Activated CD4-positive, alpha-beta T cell treated with anti-CD3 and anti-CD28 coated beads, Interleukin-2, amount 50 U/mL, for 48 hours (primary cell): ENCODE data around the gene PPM1H.
"Not testable (repeated sequence)": the region's sequence is repeated elsewhere in the genome, so short reads cannot be mapped to it uniquely, and the experiment has no call there.

Source experiments
- DNase-seq, 2 experiments: peaks; one replicate each; pipeline ENCODE4 v3.0.0-alpha.2; 2020

The PPM1H gene, protein sequence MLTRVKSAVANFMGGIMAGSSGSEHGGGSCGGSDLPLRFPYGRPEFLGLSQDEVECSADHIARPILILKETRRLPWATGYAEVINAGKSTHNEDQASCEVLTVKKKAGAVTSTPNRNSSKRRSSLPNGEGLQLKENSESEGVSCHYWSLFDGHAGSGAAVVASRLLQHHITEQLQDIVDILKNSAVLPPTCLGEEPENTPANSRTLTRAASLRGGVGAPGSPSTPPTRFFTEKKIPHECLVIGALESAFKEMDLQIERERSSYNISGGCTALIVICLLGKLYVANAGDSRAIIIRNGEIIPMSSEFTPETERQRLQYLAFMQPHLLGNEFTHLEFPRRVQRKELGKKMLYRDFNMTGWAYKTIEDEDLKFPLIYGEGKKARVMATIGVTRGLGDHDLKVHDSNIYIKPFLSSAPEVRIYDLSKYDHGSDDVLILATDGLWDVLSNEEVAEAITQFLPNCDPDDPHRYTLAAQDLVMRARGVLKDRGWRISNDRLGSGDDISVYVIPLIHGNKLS

DNA sequence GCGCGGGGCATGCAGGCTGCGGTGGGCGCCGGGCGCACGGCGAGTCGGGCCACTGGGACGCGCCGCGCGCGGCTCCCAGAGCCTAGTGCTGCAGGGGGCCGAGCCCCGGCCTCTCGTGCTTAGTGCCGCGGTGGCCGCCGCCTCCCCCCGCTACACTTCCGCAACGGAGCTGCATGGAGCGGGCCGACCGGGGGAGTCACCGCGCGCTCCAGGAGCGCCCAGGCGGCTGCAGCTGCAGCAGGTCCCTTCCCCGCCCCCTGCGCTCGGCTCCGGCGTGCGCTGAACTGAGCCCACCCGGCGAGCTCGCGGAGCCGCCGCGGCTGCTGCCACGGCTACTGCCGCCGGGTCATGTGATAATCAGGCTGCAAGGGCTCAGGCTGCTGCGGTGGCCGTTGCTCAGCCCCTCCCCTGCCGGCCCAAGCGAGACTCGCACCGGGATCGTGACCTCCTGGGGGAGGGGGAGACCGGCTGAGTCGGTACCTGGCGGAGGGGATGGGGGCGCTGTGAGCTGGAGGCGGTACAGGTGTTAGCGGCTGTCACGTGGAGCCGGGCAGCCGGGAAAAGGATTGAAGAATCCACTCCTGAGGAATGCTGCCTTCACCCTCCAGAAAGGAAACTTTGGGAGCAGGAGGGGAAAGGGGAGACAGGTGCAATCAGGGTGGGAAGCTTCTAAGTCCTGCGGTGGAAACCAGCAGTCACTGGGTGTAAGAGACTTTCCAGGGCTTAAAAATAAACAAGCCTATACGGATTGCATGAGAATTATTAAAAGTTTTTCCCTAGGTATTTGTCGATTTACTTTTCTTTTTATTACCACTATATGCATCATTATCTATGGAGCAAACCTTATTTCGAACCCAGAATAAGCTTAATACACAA lies at the start of gene PPM1H:
Gene PPM1H (minus strand): TSS at position 352 of the 876 bp plus-strand sequence. CDS start 414 bp downstream, outside the sequence.
- peak; percentile 26 to 35 for DNase-seq

DNA sequence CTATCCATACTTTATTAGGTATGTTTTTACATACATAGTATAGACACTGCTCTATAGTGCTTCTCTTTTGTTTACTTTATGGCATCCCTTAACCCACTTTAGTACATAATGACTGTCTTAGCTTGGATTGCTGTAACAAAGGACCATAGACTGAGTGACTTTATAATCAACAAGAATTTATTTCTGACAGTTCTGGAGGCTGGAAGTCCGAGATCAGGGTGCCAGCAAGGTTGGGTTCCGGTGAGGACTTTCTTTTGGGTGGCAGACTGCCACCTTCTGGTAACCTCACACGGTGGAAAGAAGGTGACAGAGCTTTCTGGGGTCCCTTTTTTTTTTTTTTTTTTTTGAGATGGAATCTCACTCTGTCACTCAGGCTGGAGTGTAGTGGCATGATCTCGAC lies 48.6 kb upstream of the PPM1H start:
- DNase-seq = no peak

DNA sequence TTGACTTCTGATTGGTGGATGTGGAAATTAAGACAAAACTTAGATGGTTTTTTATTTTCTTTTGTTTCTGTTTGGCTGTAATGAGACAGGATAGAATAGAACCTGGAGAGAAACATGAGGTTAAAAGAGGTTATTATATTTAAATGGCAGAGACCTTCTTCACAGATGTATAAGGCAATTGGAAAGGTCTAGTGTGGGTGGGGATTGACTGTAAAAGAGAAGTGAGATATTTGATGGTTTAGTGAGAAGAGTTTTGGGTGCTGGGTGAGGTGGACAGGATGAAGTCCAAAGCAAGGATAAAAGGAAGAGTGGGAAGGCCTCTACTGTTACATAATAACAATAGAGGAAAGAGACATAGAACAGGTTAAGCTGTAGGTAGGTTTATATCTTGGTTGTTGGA lies 43.8 kb upstream of the PPM1H start:
- DNase-seq = no peak

DNA sequence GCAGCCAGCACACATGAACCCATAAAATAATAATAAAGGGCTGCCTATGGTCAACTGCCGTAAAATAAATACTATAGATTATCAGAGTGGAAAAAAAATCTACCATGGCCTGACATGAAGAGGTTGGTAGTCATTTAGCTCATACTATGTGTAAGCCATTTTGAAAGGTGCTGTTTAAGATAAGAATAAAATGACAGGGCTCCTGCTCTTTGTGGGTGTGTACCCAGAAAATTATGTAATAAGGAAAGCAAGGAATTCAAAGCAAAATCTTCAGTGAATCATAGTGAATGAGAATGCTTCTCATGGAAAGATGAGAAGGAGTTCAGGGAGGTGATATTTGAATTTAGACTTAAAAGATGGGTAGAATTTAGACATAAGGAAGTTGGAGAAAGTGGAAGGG lies 42.9 kb upstream of the PPM1H start:
- no peak for DNase-seq

DNA sequence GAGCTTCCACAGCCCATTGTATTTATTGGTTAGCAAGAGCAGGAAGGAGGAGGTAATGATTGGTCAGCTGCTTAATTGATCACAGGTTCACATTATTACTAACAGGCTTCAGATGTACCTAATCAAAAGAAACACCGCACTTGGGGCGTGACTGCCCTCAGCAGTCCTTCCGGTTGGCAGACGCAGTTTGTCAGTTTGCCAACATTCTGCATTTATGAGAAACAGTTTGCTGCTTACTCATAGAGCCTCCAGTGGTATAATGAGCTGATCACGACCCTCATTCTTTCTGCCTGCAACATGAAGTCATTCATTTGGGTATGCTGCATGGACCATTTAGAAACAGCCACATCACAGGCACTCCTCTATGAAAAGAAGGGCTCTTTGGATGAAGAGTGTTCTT lies 42.5 kb upstream of the PPM1H start:
- no peak for DNase-seq

DNA sequence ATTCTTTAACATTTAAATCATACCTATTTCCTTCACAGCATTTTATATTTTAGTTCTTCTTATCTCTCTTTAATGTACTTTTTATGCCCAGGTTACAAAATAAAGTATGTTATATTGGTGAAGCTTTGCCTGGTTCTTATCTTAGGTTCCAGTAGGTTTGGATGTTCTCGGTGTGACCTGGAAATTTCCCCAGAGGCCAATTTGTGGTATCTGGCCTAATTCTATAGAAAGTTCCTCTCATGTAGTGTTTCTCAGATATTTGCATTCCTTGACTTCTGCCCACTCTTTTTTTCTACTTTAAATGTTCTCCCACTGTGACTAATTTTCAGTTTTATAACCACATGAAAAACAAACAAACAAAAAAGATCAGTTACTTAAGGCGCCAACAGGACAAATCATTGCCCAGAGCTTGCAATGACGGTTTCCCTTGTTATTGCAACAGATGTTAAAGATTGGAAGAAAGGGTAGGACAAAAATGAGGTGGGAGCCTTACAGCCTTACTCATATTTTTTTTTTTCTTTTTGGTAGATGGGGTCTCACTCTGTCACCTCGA lies 41.2 kb upstream of the PPM1H start:
- DNase-seq = no peak

DNA sequence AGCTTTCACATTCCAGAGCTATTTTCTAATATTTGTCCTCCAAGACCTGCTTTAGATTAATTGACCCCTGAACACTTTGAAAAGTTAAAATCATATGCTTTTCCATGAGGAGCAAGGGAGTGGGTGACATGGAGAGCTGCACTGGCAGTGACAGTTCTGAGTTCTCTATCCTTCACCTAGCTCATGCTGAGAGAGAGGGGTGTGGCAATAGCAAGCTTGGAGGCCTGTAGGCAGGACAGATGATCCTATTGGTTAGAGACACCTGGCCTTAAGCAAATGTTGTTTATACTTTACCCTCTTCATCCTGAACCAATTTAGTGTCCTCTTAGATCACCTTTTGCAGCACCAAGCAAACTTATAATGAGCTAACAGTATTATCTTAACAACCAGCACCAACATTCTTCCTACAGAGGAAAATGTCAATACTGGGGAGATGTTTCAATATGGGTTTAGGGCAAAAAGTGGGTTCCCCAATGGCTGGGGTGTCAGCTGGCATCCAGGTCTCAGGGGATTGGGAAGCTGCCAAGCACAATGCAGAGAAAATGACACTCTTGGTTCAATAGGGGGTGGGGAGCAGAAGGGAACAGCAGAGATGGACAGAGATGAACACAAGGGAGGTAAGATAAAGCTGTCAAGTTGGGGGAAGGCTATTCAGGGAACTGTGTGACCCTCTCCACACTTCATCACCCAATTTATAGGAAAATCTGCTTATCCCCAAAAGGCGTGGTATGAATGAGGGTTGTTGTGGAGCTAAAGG lies 37.0 kb upstream of the PPM1H start:
- DNase-seq = no peak

DNA sequence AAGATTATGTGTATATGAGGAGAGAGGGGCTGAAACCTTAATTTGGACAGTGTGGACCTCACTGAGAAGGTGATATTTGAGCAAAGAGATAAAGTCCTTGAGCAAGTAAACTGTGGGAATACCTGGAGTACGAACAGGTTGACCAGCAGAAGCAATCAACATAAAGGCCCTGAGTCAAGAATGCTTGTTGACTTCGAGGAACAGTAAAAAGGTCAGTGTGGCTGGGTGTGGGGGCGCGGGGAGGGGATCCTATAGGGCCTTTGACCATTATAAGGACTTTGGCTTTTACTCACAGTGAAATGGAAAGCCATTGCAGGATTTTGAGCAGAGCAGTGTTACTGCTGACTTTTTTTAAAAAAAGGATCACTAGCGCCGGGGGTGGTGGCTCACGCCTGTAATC lies 34.7 kb upstream of the PPM1H start:
- no peak for DNase-seq

DNA sequence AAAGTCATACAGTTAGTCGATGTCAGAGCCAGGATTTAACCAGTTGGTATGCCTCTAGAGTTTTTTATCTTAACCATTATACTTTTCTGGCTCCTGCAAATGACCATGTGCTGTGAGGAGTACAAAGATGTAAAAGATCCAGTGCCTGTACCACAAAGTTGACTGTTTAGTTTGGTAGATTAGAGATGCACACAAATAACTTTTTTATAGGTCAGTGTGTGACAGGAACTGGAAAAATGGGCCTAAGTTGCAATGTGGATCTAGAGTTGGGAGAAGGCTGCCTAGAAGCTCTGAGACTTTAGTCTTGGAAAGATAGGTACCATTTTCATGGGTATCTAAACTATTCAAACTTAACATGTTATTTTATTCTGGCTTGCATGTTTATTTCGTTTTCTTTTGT lies 32.8 kb upstream of the PPM1H start:
- no peak for DNase-seq

DNA sequence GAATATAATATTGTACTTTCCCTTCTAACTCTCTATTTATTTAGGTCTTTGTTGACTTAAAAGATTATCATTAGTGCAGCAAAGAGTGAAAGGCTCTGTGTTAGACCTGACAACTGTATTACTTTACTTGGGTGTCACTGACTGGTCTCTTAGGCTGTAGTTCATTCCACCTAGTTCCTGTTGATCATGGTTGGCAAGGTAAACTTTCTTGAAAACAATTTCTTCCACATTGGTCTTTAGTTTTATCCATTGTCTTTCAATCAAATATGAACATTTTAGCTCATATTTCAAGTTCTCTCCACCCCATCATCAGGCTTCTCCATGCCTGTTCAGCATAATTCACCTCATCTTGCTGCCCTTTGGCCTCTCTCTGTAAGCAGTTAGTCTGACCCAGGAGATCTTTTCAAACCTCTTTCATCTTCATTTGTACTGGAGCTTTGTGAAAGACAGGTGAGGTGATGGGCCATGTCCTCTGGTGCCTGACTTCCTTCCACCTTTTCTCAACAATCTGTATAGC lies 32.1 kb upstream of the PPM1H start:
- no peak for DNase-seq

DNA sequence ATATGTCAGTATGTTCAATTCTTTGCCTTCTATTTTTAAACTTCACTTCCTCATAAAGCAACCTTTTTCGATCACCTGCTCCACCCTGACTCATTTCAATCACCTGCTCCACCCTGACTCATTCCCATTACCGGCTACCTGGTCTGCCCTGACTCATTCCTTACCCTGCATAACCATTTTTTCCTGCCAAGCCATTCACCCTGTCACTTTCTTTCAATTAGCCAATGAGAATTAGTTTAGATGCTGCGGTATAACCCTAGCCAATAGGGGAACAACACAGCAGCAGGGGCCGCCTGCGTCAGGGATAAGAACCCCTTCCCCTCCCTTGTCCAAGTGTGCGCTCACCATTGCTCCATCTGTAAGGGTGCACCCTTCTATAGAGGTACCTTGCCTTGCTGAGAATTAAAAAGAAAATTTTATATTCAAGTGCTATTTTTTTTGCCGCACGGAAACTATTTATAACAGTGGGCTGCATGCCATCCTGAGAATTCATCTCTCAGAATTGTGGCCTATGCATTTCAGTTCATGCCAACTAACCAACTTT lies 31.6 kb upstream of the PPM1H start:
- peak in 1 of 2 experiments; percentile 3 for DNase-seq

DNA sequence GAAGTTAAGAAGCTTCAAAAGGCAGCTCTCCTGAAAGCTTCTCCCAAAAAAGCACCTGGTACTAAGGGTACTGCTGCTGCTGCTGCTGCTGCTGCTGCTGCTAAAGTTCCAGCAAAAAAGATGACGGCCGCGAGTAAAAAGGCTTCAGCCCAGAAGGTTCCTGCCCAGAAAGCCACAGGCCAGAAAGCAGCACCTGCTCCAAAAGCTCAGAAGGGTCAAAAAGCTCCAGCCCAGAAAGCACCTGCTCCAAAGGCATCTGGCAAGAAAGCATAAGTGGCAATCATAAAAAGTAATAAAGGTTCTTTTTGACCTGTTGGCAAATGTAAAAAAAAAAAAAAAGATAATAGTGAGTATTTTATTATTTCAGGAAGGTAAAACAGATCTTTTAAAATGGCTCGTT lies 30.8 kb upstream of the PPM1H start:
- DNase-seq = not testable (repeated sequence)

DNA sequence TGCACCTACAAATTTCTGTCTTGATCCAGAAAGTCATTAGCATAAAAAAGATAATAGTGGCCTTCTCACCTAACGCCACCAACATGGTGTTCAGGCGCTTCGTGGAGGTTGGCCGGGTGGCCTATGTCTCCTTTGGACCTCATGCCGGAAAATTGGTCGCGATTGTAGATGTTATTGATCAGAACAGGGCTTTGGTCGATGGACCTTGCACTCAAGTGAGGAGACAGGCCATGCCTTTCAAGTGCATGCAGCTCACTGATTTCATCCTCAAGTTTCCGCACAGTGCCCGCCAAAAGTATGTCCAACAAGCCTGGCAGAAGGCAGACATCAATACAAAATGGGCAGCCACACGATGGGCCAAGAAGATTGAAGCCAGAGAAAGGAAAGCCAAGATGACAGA lies 30.3 kb upstream of the PPM1H start:
- DNase-seq = not testable (repeated sequence)

DNA sequence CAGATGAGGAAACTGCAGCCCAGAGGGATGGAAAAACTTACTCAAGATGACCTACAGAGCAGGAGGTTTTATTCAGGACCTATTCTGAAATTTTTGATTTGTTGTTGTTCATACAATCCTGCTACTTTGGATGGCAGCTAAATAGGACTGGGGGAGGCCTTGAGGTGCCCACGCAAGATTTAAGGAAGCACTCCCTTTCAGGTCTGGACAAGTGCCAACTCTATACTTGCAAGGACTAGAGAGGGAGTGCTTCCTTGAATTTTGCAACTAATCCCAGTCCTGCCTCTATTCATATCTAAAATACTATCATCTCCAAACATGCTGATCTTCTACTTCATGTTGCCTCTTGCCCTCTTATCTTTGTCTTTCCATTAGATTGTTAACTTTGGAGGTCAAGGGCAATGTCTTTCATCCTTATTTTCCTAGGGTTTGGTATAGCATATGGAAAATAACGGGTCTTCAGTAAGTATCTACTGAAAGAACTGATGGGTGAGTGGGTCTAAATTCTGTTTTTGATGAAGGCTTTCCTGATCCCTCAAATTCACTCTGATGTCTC lies 28.6 kb upstream of the PPM1H start:
- no peak for DNase-seq

DNA sequence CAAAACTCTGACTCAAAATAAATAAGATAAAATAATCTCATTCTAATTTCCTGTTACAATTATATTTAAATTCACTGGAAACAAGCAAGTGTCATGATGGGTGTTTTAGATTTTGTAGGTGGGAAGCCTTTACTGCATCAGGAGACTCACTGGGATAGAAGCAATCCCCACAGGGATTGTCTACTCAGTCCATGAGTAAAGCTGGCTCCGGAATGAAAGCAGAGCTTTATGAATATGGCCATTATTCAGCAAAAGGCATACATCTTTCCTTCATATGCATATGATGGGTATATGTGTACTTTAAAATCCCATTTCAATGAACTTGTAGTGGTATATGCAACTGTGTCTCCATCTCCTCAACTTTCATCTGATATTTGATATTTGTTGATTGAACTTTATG lies 25.4 kb upstream of the PPM1H start:
- no peak for DNase-seq

DNA sequence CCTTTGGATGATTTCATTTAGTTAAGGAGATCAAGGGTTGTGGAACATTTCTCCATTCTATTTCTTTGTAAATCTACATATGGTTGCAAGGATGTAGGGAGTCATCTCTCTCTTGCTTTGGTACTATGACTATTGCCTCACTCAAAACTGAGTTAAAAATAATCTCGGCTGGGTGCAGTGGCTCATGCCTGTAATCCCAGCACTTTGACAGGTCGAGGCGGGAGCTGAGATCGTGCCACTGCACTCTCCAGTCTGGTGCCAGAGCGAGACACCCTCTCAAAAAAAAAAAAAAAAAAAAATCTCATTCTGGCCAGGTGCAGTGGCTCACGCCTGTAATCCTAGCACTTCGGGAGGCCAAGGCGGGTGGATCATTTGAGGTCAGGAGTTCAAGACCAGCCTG lies 24.8 kb upstream of the PPM1H start:
- no peak for DNase-seq

DNA sequence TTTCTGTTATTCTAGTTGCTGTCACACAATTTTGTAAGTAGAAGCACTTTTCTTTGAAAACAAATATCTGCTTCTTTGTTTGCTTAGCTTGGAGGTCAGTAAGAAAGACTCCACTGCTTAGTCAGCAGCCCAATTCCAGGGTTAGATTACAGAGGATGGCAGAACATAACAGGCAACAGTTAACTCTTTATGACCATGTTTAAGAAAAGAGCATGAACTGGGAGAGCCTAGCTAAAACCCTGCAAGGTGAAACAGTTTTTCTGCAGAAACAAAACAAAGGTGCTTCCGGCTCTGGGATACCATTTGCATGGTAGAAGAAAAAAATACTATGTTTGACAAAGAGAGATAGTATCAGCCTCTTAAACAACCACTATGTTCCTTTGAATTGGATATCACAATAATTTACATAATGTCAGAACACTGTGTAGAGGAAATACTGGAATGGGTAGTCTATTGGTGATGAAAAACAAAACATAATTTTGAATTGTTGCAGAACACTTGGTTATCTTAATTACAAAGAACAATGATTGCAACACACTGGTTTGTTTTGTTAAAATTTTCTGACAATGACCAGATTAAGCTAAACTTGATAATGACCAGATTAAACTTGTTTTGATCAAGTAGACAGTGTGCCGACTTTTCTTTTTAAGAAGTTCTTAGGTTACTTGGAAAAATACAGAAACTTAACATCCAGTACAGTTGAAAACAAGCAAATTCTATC lies 22.4 kb upstream of the PPM1H start:
- DNase-seq = no peak

DNA sequence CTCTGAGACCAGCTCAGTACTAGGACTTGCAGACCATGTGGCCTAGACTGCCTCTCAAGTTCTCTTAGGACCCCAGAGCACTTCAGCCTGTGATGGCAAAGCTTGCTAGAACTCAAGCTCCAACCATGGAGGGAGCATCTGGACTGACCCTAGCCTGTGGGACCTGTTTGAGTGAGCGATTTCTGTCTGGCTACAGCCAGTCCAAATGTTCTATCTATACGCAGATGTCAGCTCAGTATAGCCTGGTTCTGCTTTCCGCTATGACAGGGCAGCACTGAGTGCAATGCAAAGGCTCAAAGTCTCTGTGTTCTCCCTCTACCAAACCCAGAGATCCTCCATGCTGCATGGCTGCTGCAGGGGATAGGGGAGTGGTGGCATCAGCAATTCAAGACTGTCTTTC lies 20.7 kb upstream of the PPM1H start:
- DNase-seq = no peak

DNA sequence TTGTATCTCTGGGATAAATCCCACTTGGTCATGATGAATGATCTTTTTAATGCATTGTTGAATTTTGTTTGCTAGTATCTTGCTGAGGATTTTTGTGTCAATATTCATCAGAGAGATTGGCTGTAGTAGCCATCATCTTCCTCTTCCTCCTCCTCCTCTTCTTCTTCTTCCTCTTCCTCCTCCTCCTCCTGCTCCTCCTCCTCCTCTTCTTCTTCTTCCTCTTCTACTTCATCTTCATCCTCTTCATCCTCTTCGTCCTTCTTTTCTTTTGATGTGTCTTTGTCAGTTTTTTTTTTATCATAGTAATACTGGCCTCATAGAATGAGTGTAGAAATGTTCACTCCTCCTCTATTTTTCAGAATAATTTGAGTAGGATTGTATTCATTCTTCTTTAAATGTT lies 15.4 kb upstream of the PPM1H start:
- DNase-seq = no peak

DNA sequence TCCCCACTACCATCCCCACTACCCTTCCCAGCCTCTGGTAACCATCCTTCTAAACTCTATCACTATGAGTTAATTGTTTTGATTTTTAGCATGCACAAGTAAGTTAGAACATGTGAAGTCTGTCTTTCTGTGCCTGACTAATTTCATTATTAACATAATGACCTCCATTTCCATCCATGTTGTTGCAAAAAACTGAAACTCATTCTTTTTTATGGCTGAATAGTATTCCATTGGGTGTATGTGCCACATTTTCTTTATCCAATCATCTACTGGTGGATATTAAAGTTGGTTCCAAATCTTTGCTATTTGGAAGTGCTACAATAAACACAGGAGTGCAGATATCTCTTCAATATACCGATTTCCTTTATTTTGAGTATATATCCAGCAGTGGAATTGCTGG lies 13.2 kb upstream of the PPM1H start:
- no peak for DNase-seq

DNA sequence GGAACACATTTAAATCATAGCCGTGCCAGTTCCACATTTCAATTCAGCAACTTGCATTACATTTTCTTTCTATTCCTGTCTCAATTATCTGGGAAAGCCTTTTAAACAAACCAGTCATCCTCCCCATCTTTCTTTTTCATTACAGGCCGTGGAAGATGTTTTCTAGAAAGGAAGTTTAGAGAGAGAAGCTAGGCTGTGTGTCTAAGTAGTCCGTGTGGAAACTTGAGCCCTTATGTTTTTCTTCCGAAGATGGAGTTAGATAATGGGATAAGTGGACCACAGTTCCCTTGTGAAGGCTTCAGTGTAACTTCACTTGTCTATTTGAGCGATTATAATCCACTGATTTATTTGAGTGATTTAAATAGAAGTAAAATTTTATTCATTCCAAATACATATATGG lies 12.4 kb upstream of the PPM1H start:
- DNase-seq = no peak
